ENCODE measurements around the gene DSP. TPM values are rescaled to one million over a fixed set of nuclear protein-coding genes. Genes with fewer than 3 reads are reported as not detected.

DSP gene
- total RNA-seq, 1 donor from 2014 or later = 38.7 TPM

GRCh38 chr6:7578516-7578915, 37.0 kb downstream of the DSP start:
- H3K27me3 Mint-ChIP-seq (ENCODE audit: insufficient read depth, low read depth) = peaks cover 3% of the 10 kb centered on the region
- H4K20me1 ChIP-seq (ENCODE audit: low read depth) = no peaks in the 10 kb centered on the region
- no peak overlapping the region for H3K27ac ChIP-seq
- no peak overlapping the region for H3K4me3 Mint-ChIP-seq
- H2AFZ ChIP-seq (replicated peaks) = no peak overlapping the region
- no peaks in the 10 kb centered on the region for H3K79me2 ChIP-seq (ENCODE audit: low read depth)
- no peaks in the 10 kb centered on the region for H3K27me3 ChIP-seq
- DNase-seq (ENCODE audit: low spot score) = no peak
- H3K4me2 ChIP-seq = no peak overlapping the region
- H3K36me3 Mint-ChIP-seq = peaks cover 9% of the 10 kb centered on the region
- H3K36me3 ChIP-seq = peaks cover 8% of the 10 kb centered on the region
- no peak overlapping the region for H3K4me3 ChIP-seq
- H3K4me1 Mint-ChIP-seq = no peaks in the 10 kb centered on the region
- no peaks in the 10 kb centered on the region for H3K4me1 ChIP-seq
- no peak overlapping the region for H3K9ac ChIP-seq
- H3K9me3 Mint-ChIP-seq = no peaks in the 10 kb centered on the region
- no peaks in the 10 kb centered on the region for H3K9me3 ChIP-seq (ENCODE audit: low read depth)
- no peaks in the 10 kb centered on the region for H3F3A ChIP-seq (ENCODE audit: low read depth)
- TF ChIP-seq CTCF (IDR thresholded peaks at IDR 0.05) (no peak), EZH2phosphoT487 (IDR thresholded peaks at IDR 0.05) (no peak), EZH2 (IDR thresholded peaks at IDR 0.05) (no peak)
- H3K27ac Mint-ChIP-seq = no peak overlapping the region

GRCh38 chr6:7578931-7579330, 37.5 kb downstream of the DSP start:
- H3K36me3 Mint-ChIP-seq = peaks cover 9% of the 10 kb centered on the region
- Histone ChIP-seq H2AFZ (replicated peaks) (no peak overlapping the region), H4K20me1 (ENCODE audit: low read depth) (no peaks in the 10 kb centered on the region), H3F3A (ENCODE audit: low read depth) (no peaks in the 10 kb centered on the region), H3K4me2 (no peak overlapping the region), H3K79me2 (ENCODE audit: low read depth) (no peaks in the 10 kb centered on the region), H3K4me1 (no peaks in the 10 kb centered on the region), H3K27me3 (no peaks in the 10 kb centered on the region), H3K4me3 (no peak overlapping the region), H3K9ac (no peak overlapping the region), H3K9me3 (ENCODE audit: low read depth) (no peaks in the 10 kb centered on the region), H3K27ac (no peak overlapping the region), H3K36me3 (peaks cover 8% of the 10 kb centered on the region)
- no peak overlapping the region for H3K4me3 Mint-ChIP-seq
- no peak for TF ChIP-seq EZH2phosphoT487 (IDR thresholded peaks at IDR 0.05)
- TF ChIP-seq EZH2 (IDR thresholded peaks at IDR 0.05) = no peak
- no peak for TF ChIP-seq CTCF (IDR thresholded peaks at IDR 0.05)
- H3K4me1 Mint-ChIP-seq = no peaks in the 10 kb centered on the region
- H3K27ac Mint-ChIP-seq = no peak overlapping the region
- H3K27me3 Mint-ChIP-seq (ENCODE audit: insufficient read depth, low read depth) = peaks cover 4% of the 10 kb centered on the region
- H3K9me3 Mint-ChIP-seq = no peaks in the 10 kb centered on the region
- no peak for DNase-seq (ENCODE audit: low spot score)

- Histone ChIP-seq H3K9me3 (ENCODE audit: low read depth) (no peaks in the 10 kb centered on the region), H3K4me2 (no peak overlapping the region), H4K20me1 (ENCODE audit: low read depth) (no peaks in the 10 kb centered on the region)
Measured at GRCh38 chr6:7579851-7580250, 38.4 kb downstream of the DSP start.

More at GRCh38 chr6:7579851-7580250, 38.4 kb downstream of the DSP start:
- no peak overlapping the region for H3K27ac ChIP-seq
- H3K4me3 ChIP-seq = no peak overlapping the region
- H3K79me2 ChIP-seq (ENCODE audit: low read depth) = no peaks in the 10 kb centered on the region
- H3K27me3 Mint-ChIP-seq (ENCODE audit: insufficient read depth, low read depth) = peaks cover 4% of the 10 kb centered on the region
- no peak overlapping the region for H3K27ac Mint-ChIP-seq
- no peaks in the 10 kb centered on the region for H3K4me1 ChIP-seq
- H3K27me3 ChIP-seq = no peaks in the 10 kb centered on the region
- no peak overlapping the region for H3K9ac ChIP-seq
- H3K36me3 Mint-ChIP-seq = peaks cover 16% of the 10 kb centered on the region
- no peak for DNase-seq (ENCODE audit: low spot score)
- H3F3A ChIP-seq (ENCODE audit: low read depth) = no peaks in the 10 kb centered on the region
- no peaks in the 10 kb centered on the region for H3K9me3 Mint-ChIP-seq
- H3K36me3 ChIP-seq = peaks cover 8% of the 10 kb centered on the region
- no peak overlapping the region for H3K4me3 Mint-ChIP-seq
- TF ChIP-seq CTCF (IDR thresholded peaks at IDR 0.05) (no peak), EZH2phosphoT487 (IDR thresholded peaks at IDR 0.05) (no peak), EZH2 (IDR thresholded peaks at IDR 0.05) (no peak)
- H2AFZ ChIP-seq (replicated peaks) = no peak overlapping the region
- no peaks in the 10 kb centered on the region for H3K4me1 Mint-ChIP-seq

Data from neural progenitor cell (in vitro differentiated cells).